Prostate gland (tissue), 2 donors: Measurements from ENCODE around the gene FA2H. TPM values are rescaled to one million over a fixed set of nuclear protein-coding genes. Genes with fewer than 3 reads are reported as not detected.
"Not testable (repeated sequence)": the region's sequence is repeated elsewhere in the genome, so short reads cannot be mapped to it uniquely, and the experiment has no call there.

ENCODE experiments used
- DNase-seq: peaks from one replicate; pipeline ENCODE4 v3.0.0-alpha.2; 2019; ENCODE audit warnings: low spot score
- H3K27ac ChIP-seq, 2 donors: fragments of 200-600 bp; sonication (generic); 2 replicates each; pipeline ENCODE4 v1.5.1; 2017 to 2019
- H3K27me3 ChIP-seq: fragments of 200-600 bp; sonication (generic); replicated peaks from 2 replicates; pipeline ENCODE4 v1.5.1; 2019; ENCODE audit not compliant: insufficient read depth
- H3K36me3 ChIP-seq, 2 donors: fragments of 200-600 bp; sonication (generic); 1 replicate in 1 of 2; 2 replicates in 1 of 2; pipeline versions ENCODE4 v1.5.1 to v1.8.1; 2017 to 2019
- H3K4me1 ChIP-seq: fragments of 200-600 bp; sonication (generic); replicated peaks from 2 replicates; pipeline ENCODE4 v1.5.1; 2019
- H3K4me3 ChIP-seq, 2 donors: fragments of 200-600 bp; sonication (generic); 2 replicates each; pipeline ENCODE4 v1.5.1; 2017 to 2019
- H3K9me3 ChIP-seq: fragments of 200-600 bp; sonication (generic); 2 replicates; pipeline ENCODE4 v1.5.1; 2017
- POLR2A ChIP-seq: fragments of 450-650 bp; IDR thresholded peaks from one replicate; pipeline ENCODE4 v1.6.1; 2016; ENCODE audit warnings: antibody characterized with exemption, mild to moderate bottlenecking
- POLR2AphosphoS5 ChIP-seq: sonication (generic); formaldehyde crosslinking; IDR thresholded peaks from one replicate; pipeline ENCODE4 v1.6.1; 2017; ENCODE audit warnings: antibody characterized with exemption
- WGBS: methylation state at CpG from one replicate; pipeline ENCODE4 v1.1.5; 2018; 5-methylcytosine and 5-hydroxymethylcytosine counted together
- intact Hi-C: fragments of 100-400 bp; cut with DNase I; formaldehyde crosslinking; loops from one replicate; pipeline ENCODE4 v1.14.2; 2022
- total RNA-seq, 2 donors: library from RNA; depleted of rRNA; stranded (reverse); fragments of >200 nt; gene quantifications; one replicate each; pipeline ENCODE4 v1.1.0, GENCODE V29; 2016
- TF ChIP-seq, protein P1 (sequence below), 4 experiments: fragments of 200-600 bp in 2 of 4; fragments of 450-650 bp in 2 of 4; sonication (generic) in 2 of 4; IDR thresholded peaks; 1 replicate in 3 of 4; 2 replicates in 1 of 4; pipeline ENCODE4 v1.5.1; 2016 to 2019; ENCODE audit warnings: antibody characterized with exemption in 4 of 4, mild to moderate bottlenecking in 2 of 4, moderate library complexity in 2 of 4

FA2H gene
- total RNA-seq, 2 donors from 2014 or later: 3.0 to 4.5 TPM

DNA sequence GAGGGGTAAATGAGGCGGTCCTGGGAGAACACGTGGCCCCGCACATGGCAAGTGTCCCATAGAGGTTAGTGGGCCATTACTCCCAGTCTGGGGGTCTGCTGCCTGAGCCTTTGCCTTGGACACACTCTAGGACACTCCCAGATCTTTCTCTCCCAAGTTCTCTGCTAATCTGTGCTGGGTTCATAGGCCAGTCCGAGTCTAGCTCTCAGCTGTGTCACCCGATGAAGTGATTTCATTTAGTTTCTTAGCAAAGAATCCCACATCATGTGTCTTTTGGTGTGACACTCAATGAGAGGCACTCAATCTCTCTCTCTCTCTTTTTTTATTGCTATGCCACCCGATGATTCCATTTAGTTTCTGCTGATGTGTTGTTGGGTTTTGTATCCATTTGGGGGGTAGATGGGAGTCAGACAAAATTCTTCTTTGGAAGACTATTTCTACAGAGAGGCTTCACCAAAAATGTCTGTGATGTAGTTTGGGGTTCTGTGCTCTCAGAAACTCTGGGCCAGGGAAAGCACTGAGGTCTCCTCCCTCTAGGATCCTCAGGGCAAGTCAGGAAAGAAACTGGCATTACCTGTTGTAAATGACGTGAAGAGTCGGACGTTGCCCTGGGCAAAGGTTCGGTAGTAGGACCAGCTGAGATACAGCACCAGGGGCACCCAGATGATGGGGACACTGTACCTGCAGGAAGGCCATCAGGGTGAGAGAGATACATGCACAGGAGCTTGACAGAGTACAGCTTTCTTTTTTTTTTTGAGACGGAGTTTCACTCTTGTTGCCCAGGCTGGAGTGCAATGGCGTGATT, 48.8 kb downstream of the FA2H start:
- H3K4me3 ChIP-seq: no peak overlapping the region
- 95% methylated on average over 12 of the region's 12 CpGs for WGBS
- H3K9me3 ChIP-seq: no peaks in the 10 kb centered on the region
- H3K27me3 ChIP-seq: no peaks in the 10 kb centered on the region
- no peak for DNase-seq
- no peak for TF ChIP-seq POLR2AphosphoS5
- no peak overlapping the region for H3K27ac ChIP-seq
- intact Hi-C loops: no loop called here
- no peaks in the 10 kb centered on the region for H3K4me1 ChIP-seq
- H3K36me3 ChIP-seq: no peaks in the 10 kb centered on the region

DNA sequence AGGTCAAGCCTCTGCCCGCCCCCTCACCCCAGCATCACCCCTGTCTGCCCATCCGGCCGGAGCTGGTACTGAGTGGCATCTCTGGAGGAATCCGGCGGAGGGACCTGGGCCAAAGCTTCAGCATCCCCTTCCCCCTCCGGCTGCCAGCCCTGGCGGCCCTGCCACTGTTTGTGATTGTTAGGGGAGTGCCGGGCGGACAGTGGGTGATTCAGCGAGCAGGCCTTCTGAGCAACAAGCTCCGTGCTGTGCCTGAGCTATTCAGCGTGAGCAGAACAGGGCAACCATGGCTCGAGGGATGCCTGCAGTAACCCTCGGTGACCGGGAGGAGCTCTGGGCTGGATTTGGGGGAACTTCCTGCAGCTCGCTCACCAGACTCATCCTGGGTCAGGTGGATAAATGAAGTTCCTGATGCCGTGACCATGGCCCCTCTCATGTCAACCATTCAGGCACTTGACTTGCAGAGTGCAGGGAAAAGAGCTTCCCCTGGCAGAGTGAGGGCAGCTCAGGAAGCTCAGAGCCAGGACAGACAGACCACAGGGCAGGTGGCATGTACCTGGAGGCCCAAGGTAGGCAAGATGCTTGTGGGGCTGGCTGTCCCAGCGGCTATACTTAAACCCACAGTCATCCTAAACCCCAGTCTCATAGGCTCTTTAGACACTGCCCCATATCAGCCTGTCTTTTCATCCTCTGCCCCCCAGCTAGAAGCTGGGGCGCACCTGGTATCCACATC, 49.6 kb downstream of the FA2H start:
- 68% methylated on average over 18 of the region's 19 CpGs for WGBS
- Histone ChIP-seq H3K27me3 (no peaks in the 10 kb centered on the region), H3K27ac (no peak overlapping the region), H3K4me3 (no peak overlapping the region), H3K9me3 (no peaks in the 10 kb centered on the region), H3K36me3 (no peaks in the 10 kb centered on the region), H3K4me1 (no peaks in the 10 kb centered on the region)
- intact Hi-C loops: no loop called here
- DNase-seq: no peak
- TF ChIP-seq, protein P1, sequence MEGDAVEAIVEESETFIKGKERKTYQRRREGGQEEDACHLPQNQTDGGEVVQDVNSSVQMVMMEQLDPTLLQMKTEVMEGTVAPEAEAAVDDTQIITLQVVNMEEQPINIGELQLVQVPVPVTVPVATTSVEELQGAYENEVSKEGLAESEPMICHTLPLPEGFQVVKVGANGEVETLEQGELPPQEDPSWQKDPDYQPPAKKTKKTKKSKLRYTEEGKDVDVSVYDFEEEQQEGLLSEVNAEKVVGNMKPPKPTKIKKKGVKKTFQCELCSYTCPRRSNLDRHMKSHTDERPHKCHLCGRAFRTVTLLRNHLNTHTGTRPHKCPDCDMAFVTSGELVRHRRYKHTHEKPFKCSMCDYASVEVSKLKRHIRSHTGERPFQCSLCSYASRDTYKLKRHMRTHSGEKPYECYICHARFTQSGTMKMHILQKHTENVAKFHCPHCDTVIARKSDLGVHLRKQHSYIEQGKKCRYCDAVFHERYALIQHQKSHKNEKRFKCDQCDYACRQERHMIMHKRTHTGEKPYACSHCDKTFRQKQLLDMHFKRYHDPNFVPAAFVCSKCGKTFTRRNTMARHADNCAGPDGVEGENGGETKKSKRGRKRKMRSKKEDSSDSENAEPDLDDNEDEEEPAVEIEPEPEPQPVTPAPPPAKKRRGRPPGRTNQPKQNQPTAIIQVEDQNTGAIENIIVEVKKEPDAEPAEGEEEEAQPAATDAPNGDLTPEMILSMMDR (IDR thresholded peaks at IDR 0.05): peak in 1 of 4 experiments; percentile 17
- no peak for TF ChIP-seq POLR2A
- no peak for TF ChIP-seq POLR2AphosphoS5

DNA sequence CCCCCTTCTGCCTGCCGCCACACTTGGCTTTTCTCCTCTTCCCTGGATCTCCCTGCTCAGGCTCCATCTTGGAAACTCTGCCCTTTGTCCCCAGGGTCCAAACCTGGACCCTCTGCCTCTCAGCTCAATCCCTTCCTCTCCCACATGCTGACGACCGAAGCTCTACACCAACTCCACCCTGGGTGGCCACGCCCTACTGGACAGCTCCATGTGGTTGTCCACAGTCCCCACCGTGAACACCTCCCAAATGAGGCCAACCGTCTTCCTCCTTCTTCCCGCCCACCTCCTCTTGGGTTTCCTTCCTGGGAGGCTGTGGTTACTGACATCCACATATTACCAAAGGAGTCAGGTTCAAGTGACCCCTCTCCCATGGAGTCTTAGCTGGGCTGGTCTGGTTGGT, 51.4 kb downstream of the FA2H start:
- WGBS: 87% methylated on average over 7 of the region's 7 CpGs
- H3K27ac ChIP-seq: no peak overlapping the region
- H3K27me3 ChIP-seq: no peaks in the 10 kb centered on the region
- TF ChIP-seq, protein P1 (IDR thresholded peaks at IDR 0.05): no peak
- TF ChIP-seq POLR2A (no peak), POLR2AphosphoS5 (no peak)
- intact Hi-C loops: no loop called here
- no peak overlapping the region for H3K4me3 ChIP-seq
- no peaks in the 10 kb centered on the region for H3K36me3 ChIP-seq
- no peaks in the 10 kb centered on the region for H3K9me3 ChIP-seq
- no peaks in the 10 kb centered on the region for H3K4me1 ChIP-seq
- no peak for DNase-seq

DNA sequence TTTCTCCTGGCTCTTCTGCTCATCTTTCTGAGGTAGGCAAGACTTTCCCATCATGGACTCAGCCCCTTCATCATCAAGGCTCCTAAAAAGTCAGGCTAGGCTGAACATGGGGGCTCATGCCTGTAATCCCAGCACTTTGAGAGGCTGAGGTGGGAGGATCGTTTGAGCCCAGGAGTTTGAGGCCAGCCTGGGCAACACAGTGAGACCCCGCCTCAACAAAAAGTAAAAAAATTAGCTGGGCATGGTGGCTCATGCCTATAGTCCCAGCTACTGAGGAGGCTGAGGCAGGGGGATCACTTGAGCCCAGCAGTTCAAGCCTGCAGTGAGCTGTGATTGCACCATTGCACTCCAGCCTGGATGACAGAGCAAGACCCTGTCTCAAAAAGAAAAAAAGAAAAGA, 52.5 kb downstream of the FA2H start:
- H3K36me3 ChIP-seq, DNase-seq, H3K4me1 ChIP-seq, H3K4me3 ChIP-seq, H3K27ac ChIP-seq, intact Hi-C loops, H3K9me3 ChIP-seq, H3K27me3 ChIP-seq: not testable (repeated sequence)
- 92% methylated on average over 2 of the region's 2 CpGs for WGBS

DNA sequence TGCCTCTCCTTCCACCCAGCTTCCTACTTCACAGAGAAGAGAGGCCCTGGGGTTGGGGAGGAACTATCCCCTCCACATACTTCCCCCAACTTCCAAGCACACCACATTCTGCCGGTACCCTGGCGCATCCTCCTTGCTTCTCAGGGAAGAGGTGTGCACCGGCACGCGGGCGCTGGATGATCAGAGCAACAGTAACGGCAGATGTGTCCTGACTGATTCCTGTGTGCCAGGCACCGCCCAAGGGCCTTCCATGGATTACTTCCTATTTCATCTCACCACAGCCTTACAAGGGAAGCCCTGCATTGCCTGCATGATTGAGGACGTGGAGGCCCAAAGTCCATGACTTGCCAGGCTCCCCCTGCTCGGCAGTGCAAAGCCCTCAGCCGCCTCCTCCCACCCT, 52.9 kb downstream of the FA2H start:
- 84% methylated on average over 11 of the region's 11 CpGs for WGBS
- H3K9me3 ChIP-seq: no peaks in the 10 kb centered on the region
- H3K27ac ChIP-seq: no peak overlapping the region
- no peaks in the 10 kb centered on the region for H3K4me1 ChIP-seq
- no peaks in the 10 kb centered on the region for H3K27me3 ChIP-seq
- no peaks in the 10 kb centered on the region for H3K36me3 ChIP-seq
- intact Hi-C loops: no loop called here
- no peak overlapping the region for H3K4me3 ChIP-seq
- DNase-seq: no peak
- TF ChIP-seq POLR2AphosphoS5: no peak
- no peak for TF ChIP-seq POLR2A
- TF ChIP-seq, protein P1 (IDR thresholded peaks at IDR 0.05): no peak
